ENCODE results near the gene RBM33. TPM values are rescaled to one million over a fixed set of nuclear protein-coding genes. Genes with fewer than 3 reads are reported as not detected.

Gene RBM33
- total RNA-seq, 2 donors from 2014 or later: 86.8 to 87.1 TPM

- H3K27ac Mint-ChIP-seq: no peak overlapping the region
- H3K9me3 Mint-ChIP-seq: peaks cover 75% of the 10 kb centered on the region
- peaks cover 8% of the 10 kb centered on the region for H3K4me1 Mint-ChIP-seq
- Histone ChIP-seq H3K4me1 (ENCODE audit: control insufficient read depth, insufficient read depth, low read length) (no peaks in the 10 kb centered on the region), H3K36me3 (ENCODE audit: control insufficient read depth, insufficient read depth, low read length) (peaks cover 32% of the 10 kb centered on the region), H3K9ac (ENCODE audit: extremely low read depth, low read length, poor library complexity, severe bottlenecking) (no peak overlapping the region), H3K4me3 (ENCODE audit: low read length) (peak overlapping the region; percentile 27), H3K27ac (ENCODE audit: low read depth, low read length) (no peak overlapping the region), H3K9me3 (ENCODE audit: control insufficient read depth, low read length) (peaks cover 71% of the 10 kb centered on the region), H3K27me3 (ENCODE audit: control insufficient read depth, insufficient read depth, low read length, poor library complexity, severe bottlenecking) (no peaks in the 10 kb centered on the region)
- 93 to 95% methylated on average over 3 to 4 of the region's 4 CpGs for WGBS, 2 experiments (ENCODE audit: insufficient coverage in 1 of 2, insufficient read length in 1 of 2)
- H3K36me3 Mint-ChIP-seq (ENCODE audit: low read depth): peaks cover 48% of the 10 kb centered on the region
- no peak overlapping the region for H3K4me3 Mint-ChIP-seq
- TF ChIP-seq CTCF (conservative IDR thresholded peaks at IDR 0.05): no peak
- no peak for DNase-seq
- H3K27me3 Mint-ChIP-seq (ENCODE audit: insufficient read depth): peaks cover 32% of the 10 kb centered on the region
Observed at GRCh38 chr7:155640629-155641028, 3.8 kb upstream of the RBM33 start.

DNA sequence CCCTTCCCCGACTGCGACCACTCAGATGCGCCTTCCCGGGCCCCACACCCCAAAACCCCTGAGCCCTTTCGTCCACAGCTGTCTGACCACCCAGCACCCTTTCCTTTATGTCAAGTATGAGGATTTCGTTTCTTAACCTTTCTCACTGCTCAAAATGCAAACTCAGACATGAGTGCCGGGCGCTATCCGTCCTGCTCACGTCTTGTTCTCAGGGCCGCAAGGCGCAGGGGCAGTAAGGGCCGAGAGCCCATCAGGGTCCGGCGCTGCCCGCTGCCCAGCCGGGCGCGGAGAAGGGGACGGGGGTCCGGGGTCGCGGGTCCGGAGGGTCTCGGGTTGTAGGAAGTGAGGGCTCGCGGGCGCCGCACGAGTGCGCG, 670 bp upstream of the RBM33 start:
- peak overlapping the region; percentile 85 for H3K4me3 Mint-ChIP-seq
- H3K36me3 ChIP-seq (ENCODE audit: control insufficient read depth, insufficient read depth, low read length): peaks cover 55% of the 10 kb centered on the region
- H3K27ac ChIP-seq (ENCODE audit: low read depth, low read length): peak overlapping the region; percentile 95
- no peaks in the 10 kb centered on the region for H3K4me1 ChIP-seq (ENCODE audit: control insufficient read depth, insufficient read depth, low read length)
- WGBS, 2 experiments (ENCODE audit: insufficient coverage in 1 of 2, insufficient read length in 1 of 2): 0 to 1% methylated on average over 7 to 32 of the region's 32 CpGs
- no peaks in the 10 kb centered on the region for H3K27me3 ChIP-seq (ENCODE audit: control insufficient read depth, insufficient read depth, low read length, poor library complexity, severe bottlenecking)
- TF ChIP-seq CTCF (conservative IDR thresholded peaks at IDR 0.05): no peak
- H3K9ac ChIP-seq (ENCODE audit: extremely low read depth, low read length, poor library complexity, severe bottlenecking): peak overlapping the region; percentile 88
- H3K27ac Mint-ChIP-seq: peak overlapping the region; percentile 96
- DNase-seq: no peak
- peaks cover 7% of the 10 kb centered on the region for H3K27me3 Mint-ChIP-seq (ENCODE audit: insufficient read depth)
- H3K4me3 ChIP-seq (ENCODE audit: low read length): peak overlapping the region; percentile 96
- peaks cover 73% of the 10 kb centered on the region for H3K36me3 Mint-ChIP-seq (ENCODE audit: low read depth)
- H3K4me1 Mint-ChIP-seq: peaks cover 19% of the 10 kb centered on the region
- H3K9me3 ChIP-seq (ENCODE audit: control insufficient read depth, low read length): peaks cover 62% of the 10 kb centered on the region
- peaks cover 58% of the 10 kb centered on the region for H3K9me3 Mint-ChIP-seq

- Histone ChIP-seq H3K27me3 (ENCODE audit: control insufficient read depth, insufficient read depth, low read length, poor library complexity, severe bottlenecking) (no peaks in the 10 kb centered on the region), H3K9ac (ENCODE audit: extremely low read depth, low read length, poor library complexity, severe bottlenecking) (peak overlapping the region; percentile 88), H3K4me1 (ENCODE audit: control insufficient read depth, insufficient read depth, low read length) (no peaks in the 10 kb centered on the region), H3K9me3 (ENCODE audit: control insufficient read depth, low read length) (peaks cover 62% of the 10 kb centered on the region), H3K4me3 (ENCODE audit: low read length) (peak overlapping the region; percentile 96), H3K36me3 (ENCODE audit: control insufficient read depth, insufficient read depth, low read length) (peaks cover 61% of the 10 kb centered on the region), H3K27ac (ENCODE audit: low read depth, low read length) (peak overlapping the region; percentile 95)
- no peak for TF ChIP-seq CTCF (conservative IDR thresholded peaks at IDR 0.05)
- Mint-ChIP-seq H3K27ac (peak overlapping the region; percentile 96), H3K4me3 (peak overlapping the region; percentile 85), H3K9me3 (peaks cover 57% of the 10 kb centered on the region), H3K36me3 (ENCODE audit: low read depth) (peaks cover 73% of the 10 kb centered on the region), H3K4me1 (peaks cover 25% of the 10 kb centered on the region), H3K27me3 (ENCODE audit: insufficient read depth) (no peaks in the 10 kb centered on the region)
- DNase-seq: peak; percentile 76
- WGBS, 2 experiments (ENCODE audit: insufficient coverage in 1 of 2, insufficient read length in 1 of 2): 0 to 1% methylated on average over 2 to 22 of the region's 22 CpGs
Observed at GRCh38 chr7:155644971-155645509, 579 bp downstream of the RBM33 start.
